ENCODE results near the gene MYBBP1A.
"Not testable (repeated sequence)": the region's sequence is repeated elsewhere in the genome, so short reads cannot be mapped to it uniquely, and the experiment has no call there.

MYBBP1A gene

GRCh38 chr17:4582691-4583090 is 27.5 kb upstream of the MYBBP1A start:
- peaks cover 6% of the 10 kb centered on the region; the same call in 1 of the 2 replicates for H3K4me1 ChIP-seq (ENCODE audit: control insufficient read depth, insufficient read depth, low read length)
- no CpG with 5 or more reads among the region's 8 CpGs for WGBS (ENCODE audit: insufficient coverage, insufficient read length)

GRCh38 chr17:4582101-4582501 is 26.9 kb upstream of the MYBBP1A start:
- H3K27me3 ChIP-seq (ENCODE audit: control insufficient read depth, insufficient read depth, low read length) = peaks cover 14% of the 10 kb centered on the region; the same call in 1 of the 2 replicates
- WGBS (ENCODE audit: insufficient coverage, insufficient read length) = no CpG with 5 or more reads among the region's 7 CpGs
- no peak overlapping the region for H3K4me3 ChIP-seq (ENCODE audit: low read length)

More at GRCh38 chr17:4582691-4583090, 27.5 kb upstream of the MYBBP1A start:
- H3K27ac ChIP-seq (ENCODE audit: low read length) = no peak overlapping the region
- H3K27me3 ChIP-seq (ENCODE audit: control insufficient read depth, insufficient read depth, low read length) = peaks cover 14% of the 10 kb centered on the region; the same call in 1 of the 2 replicates
- H3K9me3 ChIP-seq (ENCODE audit: control insufficient read depth, insufficient read depth, low read length) = no peaks in the 10 kb centered on the region
- no peak for DNase-seq (ENCODE audit: low read depth, low spot score)
- no peak overlapping the region for H3K4me3 ChIP-seq (ENCODE audit: low read length)
- no peaks in the 10 kb centered on the region for H3K36me3 ChIP-seq (ENCODE audit: control insufficient read depth, insufficient read depth, low read length)

GRCh38 chr17:4580291-4580690 is 25.1 kb upstream of the MYBBP1A start:
- WGBS (ENCODE audit: insufficient coverage, insufficient read length) = no CpG with 5 or more reads among the region's 7 CpGs
- Histone ChIP-seq H3K4me3 (ENCODE audit: low read length) (no peak overlapping the region), H3K4me1 (ENCODE audit: control insufficient read depth, insufficient read depth, low read length) (peaks cover 19% of the 10 kb centered on the region), H3K27me3 (ENCODE audit: control insufficient read depth, insufficient read depth, low read length) (peaks cover 11% of the 10 kb centered on the region; the same call in 1 of the 2 replicates), H3K27ac (ENCODE audit: low read length) (no peak overlapping the region), H3K9me3 (ENCODE audit: control insufficient read depth, insufficient read depth, low read length) (no peaks in the 10 kb centered on the region), H3K36me3 (ENCODE audit: control insufficient read depth, insufficient read depth, low read length) (no peaks in the 10 kb centered on the region)
- no peak for DNase-seq (ENCODE audit: low read depth, low spot score)

More at GRCh38 chr17:4582101-4582501, 26.9 kb upstream of the MYBBP1A start:
- Histone ChIP-seq H3K27ac (ENCODE audit: low read length) (no peak overlapping the region), H3K36me3 (ENCODE audit: control insufficient read depth, insufficient read depth, low read length) (no peaks in the 10 kb centered on the region), H3K9me3 (ENCODE audit: control insufficient read depth, insufficient read depth, low read length) (no peaks in the 10 kb centered on the region), H3K4me1 (ENCODE audit: control insufficient read depth, insufficient read depth, low read length) (peaks cover 8% of the 10 kb centered on the region)
- no peak for DNase-seq (ENCODE audit: low read depth, low spot score)

- WGBS (ENCODE audit: insufficient coverage, insufficient read length) = no CpG with 5 or more reads among the region's 11 CpGs
- no peaks in the 10 kb centered on the region for H3K36me3 ChIP-seq (ENCODE audit: control insufficient read depth, insufficient read depth, low read length)
- no peak overlapping the region for H3K27ac ChIP-seq (ENCODE audit: low read length)
- no peak overlapping the region for H3K4me3 ChIP-seq (ENCODE audit: low read length)
- no peaks in the 10 kb centered on the region for H3K9me3 ChIP-seq (ENCODE audit: control insufficient read depth, insufficient read depth, low read length)
- no peak for DNase-seq (ENCODE audit: low read depth, low spot score)
- H3K27me3 ChIP-seq (ENCODE audit: control insufficient read depth, insufficient read depth, low read length) = peaks cover 7% of the 10 kb centered on the region; the same call in 1 of the 2 replicates
- peaks cover 16% of the 10 kb centered on the region for H3K4me1 ChIP-seq (ENCODE audit: control insufficient read depth, insufficient read depth, low read length)
Measured at GRCh38 chr17:4579678-4580077, 24.5 kb upstream of the MYBBP1A start.

GRCh38 chr17:4578349-4578748 is 23.2 kb upstream of the MYBBP1A start:
- H3K4me1 ChIP-seq (ENCODE audit: control insufficient read depth, insufficient read depth, low read length) = peaks cover 15% of the 10 kb centered on the region
- H3K4me3 ChIP-seq (ENCODE audit: low read length); H3K27me3 ChIP-seq (ENCODE audit: control insufficient read depth, insufficient read depth, low read length); H3K36me3 ChIP-seq (ENCODE audit: control insufficient read depth, insufficient read depth, low read length); H3K27ac ChIP-seq (ENCODE audit: low read length); DNase-seq (ENCODE audit: low read depth, low spot score); H3K9me3 ChIP-seq (ENCODE audit: control insufficient read depth, insufficient read depth, low read length): not testable (repeated sequence)
- whole genome bisulfite sequencing (ENCODE audit: insufficient coverage, insufficient read length) = no CpG with 5 or more reads among the region's 24 CpGs

- H3K4me1 ChIP-seq (ENCODE audit: control insufficient read depth, insufficient read depth, low read length) = peaks cover 15% of the 10 kb centered on the region
- no peaks in the 10 kb centered on the region for H3K27me3 ChIP-seq (ENCODE audit: control insufficient read depth, insufficient read depth, low read length)
- H3K9me3 ChIP-seq (ENCODE audit: control insufficient read depth, insufficient read depth, low read length) = no peaks in the 10 kb centered on the region
- DNase-seq (ENCODE audit: low read depth, low spot score) = no peak
- no peak overlapping the region for H3K27ac ChIP-seq (ENCODE audit: low read length)
- H3K4me3 ChIP-seq (ENCODE audit: low read length) = no peak overlapping the region
- no peaks in the 10 kb centered on the region for H3K36me3 ChIP-seq (ENCODE audit: control insufficient read depth, insufficient read depth, low read length)
- no CpG with 5 or more reads among the region's 8 CpGs for WGBS (ENCODE audit: insufficient coverage, insufficient read length)
Measured at GRCh38 chr17:4577386-4577993, 22.3 kb upstream of the MYBBP1A start.

GRCh38 chr17:4576729-4577322 is 21.6 kb upstream of the MYBBP1A start:
- no CpG with 5 or more reads among the region's 18 CpGs for WGBS (ENCODE audit: insufficient coverage, insufficient read length)
- Histone ChIP-seq H3K27me3 (ENCODE audit: control insufficient read depth, insufficient read depth, low read length) (no peaks in the 10 kb centered on the region), H3K4me3 (ENCODE audit: low read length) (no peak overlapping the region), H3K36me3 (ENCODE audit: control insufficient read depth, insufficient read depth, low read length) (no peaks in the 10 kb centered on the region), H3K4me1 (ENCODE audit: control insufficient read depth, insufficient read depth, low read length) (peaks cover 15% of the 10 kb centered on the region), H3K27ac (ENCODE audit: low read length) (no peak overlapping the region), H3K9me3 (ENCODE audit: control insufficient read depth, insufficient read depth, low read length) (no peaks in the 10 kb centered on the region)
- no peak for DNase-seq (ENCODE audit: low read depth, low spot score)

- H3K9me3 ChIP-seq (ENCODE audit: control insufficient read depth, insufficient read depth, low read length) = no peaks in the 10 kb centered on the region
- H3K4me1 ChIP-seq (ENCODE audit: control insufficient read depth, insufficient read depth, low read length) = peaks cover 15% of the 10 kb centered on the region
- no peak overlapping the region for H3K27ac ChIP-seq (ENCODE audit: low read length)
- no CpG with 5 or more reads among the region's 6 CpGs for WGBS (ENCODE audit: insufficient coverage, insufficient read length)
- no peaks in the 10 kb centered on the region for H3K27me3 ChIP-seq (ENCODE audit: control insufficient read depth, insufficient read depth, low read length)
- no peak for DNase-seq (ENCODE audit: low read depth, low spot score)
- no peak overlapping the region for H3K4me3 ChIP-seq (ENCODE audit: low read length)
- no peaks in the 10 kb centered on the region for H3K36me3 ChIP-seq (ENCODE audit: control insufficient read depth, insufficient read depth, low read length)
Measured at GRCh38 chr17:4576161-4576558, 21.0 kb upstream of the MYBBP1A start.

- WGBS (ENCODE audit: insufficient coverage, insufficient read length) = no CpG with 5 or more reads among the region's 9 CpGs
- H3K27me3 ChIP-seq (ENCODE audit: control insufficient read depth, insufficient read depth, low read length) = no peaks in the 10 kb centered on the region
- DNase-seq (ENCODE audit: low read depth, low spot score) = no peak
Measured at GRCh38 chr17:4574448-4575045, 19.4 kb upstream of the MYBBP1A start.

GRCh38 chr17:4573669-4574068 is 18.5 kb upstream of the MYBBP1A start:
- WGBS (ENCODE audit: insufficient coverage, insufficient read length) = no CpG with 5 or more reads among the region's 7 CpGs
- Histone ChIP-seq H3K4me3 (ENCODE audit: low read length) (no peak overlapping the region), H3K9me3 (ENCODE audit: control insufficient read depth, insufficient read depth, low read length) (no peaks in the 10 kb centered on the region), H3K27me3 (ENCODE audit: control insufficient read depth, insufficient read depth, low read length) (no peaks in the 10 kb centered on the region), H3K4me1 (ENCODE audit: control insufficient read depth, insufficient read depth, low read length) (peaks cover 15% of the 10 kb centered on the region), H3K36me3 (ENCODE audit: control insufficient read depth, insufficient read depth, low read length) (no peaks in the 10 kb centered on the region), H3K27ac (ENCODE audit: low read length) (no peak overlapping the region)
- DNase-seq (ENCODE audit: low read depth, low spot score) = no peak

More at GRCh38 chr17:4574448-4575045, 19.4 kb upstream of the MYBBP1A start:
- H3K4me3 ChIP-seq (ENCODE audit: low read length) = no peak overlapping the region
- H3K4me1 ChIP-seq (ENCODE audit: control insufficient read depth, insufficient read depth, low read length) = peaks cover 15% of the 10 kb centered on the region
- H3K27ac ChIP-seq (ENCODE audit: low read length) = no peak overlapping the region
- no peaks in the 10 kb centered on the region for H3K36me3 ChIP-seq (ENCODE audit: control insufficient read depth, insufficient read depth, low read length)
- no peaks in the 10 kb centered on the region for H3K9me3 ChIP-seq (ENCODE audit: control insufficient read depth, insufficient read depth, low read length)
